Measurements from ENCODE around the gene SPO11.

Gene SPO11

DNA sequence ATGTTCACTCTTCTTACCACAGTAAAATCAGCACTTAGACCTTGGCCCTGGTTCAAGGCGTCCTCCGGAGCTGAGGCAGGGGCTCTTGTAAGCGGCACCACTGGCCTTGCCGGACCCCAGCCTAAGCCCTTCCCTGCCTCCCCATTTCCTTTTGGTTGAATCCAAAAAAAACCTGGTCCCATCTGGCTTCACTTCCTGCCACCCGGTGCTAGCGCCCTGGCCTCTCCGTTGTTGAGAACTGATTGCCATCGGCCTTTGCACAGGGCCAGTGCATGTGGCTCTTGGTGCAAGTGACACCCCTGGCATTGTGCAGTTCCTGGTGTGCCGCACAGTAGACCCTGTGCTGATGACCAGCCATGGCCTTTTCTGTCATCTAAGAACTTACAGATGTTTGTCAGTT lies 42.6 kb downstream of the SPO11 start:
- no peak overlapping the region for H3K18ac ChIP-seq (ENCODE audit: low read depth in 1 of 2, low read length in 2 of 2)
- H2AK5ac ChIP-seq (ENCODE audit: low read length, severe bottlenecking): no peak overlapping the region
- no peak overlapping the region for H4K8ac ChIP-seq (ENCODE audit: low read length)
- H2BK120ac ChIP-seq (ENCODE audit: low read depth, low read length): no peak overlapping the region
- H2AFZ ChIP-seq (ENCODE audit: low read depth, low read length): no peak overlapping the region
- H3K9me3 ChIP-seq (ENCODE audit: control insufficient read depth, low read length): no peaks in the 10 kb centered on the region
- H2BK12ac ChIP-seq (ENCODE audit: low read length in 2 of 2): no peak overlapping the region
- no peak overlapping the region for H4K91ac ChIP-seq (ENCODE audit: low read length)
- no peaks in the 10 kb centered on the region for H3K4me1 ChIP-seq (ENCODE audit: control insufficient read depth, insufficient read depth, low read depth, low read length)
- no peak overlapping the region for H2BK5ac ChIP-seq (ENCODE audit: low read depth, low read length, poor library complexity, severe bottlenecking)
- no peak overlapping the region for H3K14ac ChIP-seq (ENCODE audit: low read length in 2 of 2)
- H3K36me3 ChIP-seq (ENCODE audit: control insufficient read depth in 1 of 2, insufficient read depth in 2 of 2, low read depth in 1 of 2, low read length in 2 of 2): peaks cover 74 to 98% of the 10 kb centered on the region in 2 experiments
- H3K4ac ChIP-seq (ENCODE audit: low read depth in 1 of 2, low read length in 2 of 2): no peak overlapping the region
- no peak overlapping the region for H3K4me3 ChIP-seq (ENCODE audit: insufficient read depth in 1 of 2, low read depth in 1 of 2, low read length in 2 of 2)
- DNase-seq: no peak
- WGBS: 97% methylated on average over 9 of the region's 9 CpGs
- no peak overlapping the region for H3K27ac ChIP-seq (ENCODE audit: low read length, poor library complexity, severe bottlenecking)
- peaks cover 45% of the 10 kb centered on the region for H3K79me1 ChIP-seq (replicated peaks; ENCODE audit: low read length, poor library complexity, severe bottlenecking)
- no peaks in the 10 kb centered on the region for H3K27me3 ChIP-seq (ENCODE audit: control insufficient read depth in 1 of 2, insufficient read depth in 1 of 2, low read length in 2 of 2)
- H3K23ac ChIP-seq (ENCODE audit: low read length in 2 of 2): no peak overlapping the region
- H3K9ac ChIP-seq (ENCODE audit: low read length): no peak overlapping the region
- H2BK15ac ChIP-seq (ENCODE audit: low read depth, poor library complexity, severe bottlenecking): no peak overlapping the region
- no peak overlapping the region for H3K4me2 ChIP-seq (ENCODE audit: low read length, poor library complexity, severe bottlenecking)

DNA sequence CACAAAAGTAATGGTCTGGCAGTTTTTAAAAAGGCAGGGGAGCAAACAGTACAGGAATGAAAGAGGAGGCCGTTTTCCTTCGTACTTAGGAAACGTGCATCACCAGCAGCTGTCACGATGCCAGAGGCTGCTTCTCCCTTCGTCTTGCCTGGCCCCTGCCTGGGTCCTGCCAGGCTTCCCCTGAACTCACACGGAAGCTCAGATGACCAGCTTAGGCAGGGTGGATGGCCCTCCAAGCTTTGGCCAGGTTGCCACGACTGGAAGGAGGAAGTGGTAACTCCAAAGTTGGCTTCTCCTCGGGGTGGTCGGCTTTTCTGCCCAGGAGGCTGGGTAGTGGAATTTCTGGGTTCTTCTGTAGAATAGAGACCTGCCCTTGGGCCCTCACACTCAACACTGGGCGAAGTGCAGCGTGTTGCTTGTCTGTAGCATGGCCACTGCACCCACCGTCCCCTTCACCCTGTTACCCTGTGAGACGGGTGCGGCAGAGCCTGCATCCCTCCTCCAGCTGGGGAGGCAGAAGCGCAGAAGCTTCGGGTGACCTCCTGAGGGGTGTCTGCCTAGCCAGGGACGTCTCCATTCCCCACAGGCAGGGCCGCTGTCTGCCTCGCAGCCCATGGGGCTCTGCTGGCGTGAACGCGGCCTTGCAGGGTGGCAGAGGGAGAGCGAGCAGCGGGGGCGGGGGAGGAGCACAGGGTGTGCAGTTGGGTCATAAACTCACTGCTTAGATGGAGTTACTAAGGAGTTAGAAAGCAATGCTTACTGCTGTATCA lies 43.2 kb downstream of the SPO11 start:
- Histone ChIP-seq H3K4ac (ENCODE audit: low read depth in 1 of 2, low read length in 2 of 2) (no peak overlapping the region), H3K14ac (ENCODE audit: low read length in 2 of 2) (no peak overlapping the region), H4K91ac (ENCODE audit: low read length) (peak overlapping the region; percentile 40), H3K4me3 (ENCODE audit: insufficient read depth in 1 of 2, low read depth in 1 of 2, low read length in 2 of 2) (no peak overlapping the region), H3K4me1 (ENCODE audit: control insufficient read depth, insufficient read depth, low read depth, low read length) (no peaks in the 10 kb centered on the region), H2BK5ac (ENCODE audit: low read depth, low read length, poor library complexity, severe bottlenecking) (no peak overlapping the region), H3K9me3 (ENCODE audit: control insufficient read depth, low read length) (no peaks in the 10 kb centered on the region), H3K9ac (ENCODE audit: low read length) (no peak overlapping the region), H3K4me2 (ENCODE audit: low read length, poor library complexity, severe bottlenecking) (no peak overlapping the region), H3K27me3 (ENCODE audit: control insufficient read depth in 1 of 2, insufficient read depth in 1 of 2, low read length in 2 of 2) (no peaks in the 10 kb centered on the region), H3K36me3 (ENCODE audit: control insufficient read depth in 1 of 2, insufficient read depth in 2 of 2, low read depth in 1 of 2, low read length in 2 of 2) (peaks cover 74 to 98% of the 10 kb centered on the region in 2 experiments), H4K8ac (ENCODE audit: low read length) (no peak overlapping the region), H3K18ac (ENCODE audit: low read depth in 1 of 2, low read length in 2 of 2) (no peak overlapping the region), H2BK15ac (ENCODE audit: low read depth, poor library complexity, severe bottlenecking) (no peak overlapping the region), H2AFZ (ENCODE audit: low read depth, low read length) (no peak overlapping the region), H3K27ac (ENCODE audit: low read length, poor library complexity, severe bottlenecking) (no peak overlapping the region), H3K79me1 (replicated peaks; ENCODE audit: low read length, poor library complexity, severe bottlenecking) (peaks cover 46% of the 10 kb centered on the region), H2AK5ac (ENCODE audit: low read length, severe bottlenecking) (no peak overlapping the region), H3K23ac (ENCODE audit: low read length in 2 of 2) (no peak overlapping the region), H2BK12ac (ENCODE audit: low read length in 2 of 2) (no peak overlapping the region), H2BK120ac (ENCODE audit: low read depth, low read length) (no peak overlapping the region)
- DNase-seq: no peak
- WGBS: 96% methylated on average over 24 of the region's 25 CpGs

GRCh38 chr20:57374343-57374930 lies 44.8 kb downstream of the SPO11 start:
- no peak overlapping the region for H2AFZ ChIP-seq (ENCODE audit: low read depth, low read length)
- H2AK5ac ChIP-seq (ENCODE audit: low read length, severe bottlenecking): no peak overlapping the region
- no peak overlapping the region for H3K4me2 ChIP-seq (ENCODE audit: low read length, poor library complexity, severe bottlenecking)
- 93% methylated on average over 12 of the region's 12 CpGs for WGBS
- no peaks in the 10 kb centered on the region for H3K9me3 ChIP-seq (ENCODE audit: control insufficient read depth, low read length)
- H4K8ac ChIP-seq (ENCODE audit: low read length): no peak overlapping the region
- H3K18ac ChIP-seq (ENCODE audit: low read depth in 1 of 2, low read length in 2 of 2): no peak overlapping the region
- no peak overlapping the region for H2BK12ac ChIP-seq (ENCODE audit: low read length in 2 of 2)
- H2BK15ac ChIP-seq (ENCODE audit: low read depth, poor library complexity, severe bottlenecking): no peak overlapping the region
- no peak overlapping the region for H3K14ac ChIP-seq (ENCODE audit: low read length in 2 of 2)
- H3K23ac ChIP-seq (ENCODE audit: low read length in 2 of 2): no peak overlapping the region
- no peak overlapping the region for H3K9ac ChIP-seq (ENCODE audit: low read length)
- H3K4ac ChIP-seq (ENCODE audit: low read depth in 1 of 2, low read length in 2 of 2): no peak overlapping the region
- no peak overlapping the region for H2BK120ac ChIP-seq (ENCODE audit: low read depth, low read length)
- DNase-seq: no peak
- no peak overlapping the region for H4K91ac ChIP-seq (ENCODE audit: low read length)
- no peaks in the 10 kb centered on the region for H3K4me1 ChIP-seq (ENCODE audit: control insufficient read depth, insufficient read depth, low read depth, low read length)
- H3K27me3 ChIP-seq (ENCODE audit: control insufficient read depth in 1 of 2, insufficient read depth in 1 of 2, low read length in 2 of 2): no peaks in the 10 kb centered on the region
- H3K36me3 ChIP-seq (ENCODE audit: control insufficient read depth in 1 of 2, insufficient read depth in 2 of 2, low read depth in 1 of 2, low read length in 2 of 2): peaks cover 74 to 94% of the 10 kb centered on the region in 2 experiments
- H3K27ac ChIP-seq (ENCODE audit: low read length, poor library complexity, severe bottlenecking): no peak overlapping the region
- no peak overlapping the region for H3K4me3 ChIP-seq (ENCODE audit: insufficient read depth in 1 of 2, low read depth in 1 of 2, low read length in 2 of 2)
- H3K79me1 ChIP-seq (replicated peaks; ENCODE audit: low read length, poor library complexity, severe bottlenecking): peaks cover 47% of the 10 kb centered on the region
- H2BK5ac ChIP-seq (ENCODE audit: low read depth, low read length, poor library complexity, severe bottlenecking): no peak overlapping the region

- no peak for DNase-seq
- Histone ChIP-seq H3K27me3 (ENCODE audit: control insufficient read depth in 1 of 2, insufficient read depth in 1 of 2, low read length in 2 of 2) (no peaks in the 10 kb centered on the region), H2BK15ac (ENCODE audit: low read depth, poor library complexity, severe bottlenecking) (no peak overlapping the region), H3K4ac (ENCODE audit: low read depth in 1 of 2, low read length in 2 of 2) (no peak overlapping the region), H3K36me3 (ENCODE audit: control insufficient read depth in 1 of 2, insufficient read depth in 2 of 2, low read depth in 1 of 2, low read length in 2 of 2) (peaks cover 69 to 94% of the 10 kb centered on the region in 2 experiments), H2BK120ac (ENCODE audit: low read depth, low read length) (no peak overlapping the region), H3K4me2 (ENCODE audit: low read length, poor library complexity, severe bottlenecking) (no peak overlapping the region), H3K23ac (ENCODE audit: low read length in 2 of 2) (no peak overlapping the region), H3K4me1 (ENCODE audit: control insufficient read depth, insufficient read depth, low read depth, low read length) (no peaks in the 10 kb centered on the region), H2AK5ac (ENCODE audit: low read length, severe bottlenecking) (no peak overlapping the region), H3K9ac (ENCODE audit: low read length) (no peak overlapping the region), H2BK12ac (ENCODE audit: low read length in 2 of 2) (no peak overlapping the region), H3K9me3 (ENCODE audit: control insufficient read depth, low read length) (no peaks in the 10 kb centered on the region), H3K79me1 (replicated peaks; ENCODE audit: low read length, poor library complexity, severe bottlenecking) (peaks cover 44% of the 10 kb centered on the region), H2AFZ (ENCODE audit: low read depth, low read length) (no peak overlapping the region), H3K27ac (ENCODE audit: low read length, poor library complexity, severe bottlenecking) (no peak overlapping the region), H4K91ac (ENCODE audit: low read length) (peak overlapping the region; percentile 8), H2BK5ac (ENCODE audit: low read depth, low read length, poor library complexity, severe bottlenecking) (no peak overlapping the region), H4K8ac (ENCODE audit: low read length) (no peak overlapping the region), H3K4me3 (ENCODE audit: insufficient read depth in 1 of 2, low read depth in 1 of 2, low read length in 2 of 2) (no peak overlapping the region), H3K18ac (ENCODE audit: low read depth in 1 of 2, low read length in 2 of 2) (no peak overlapping the region), H3K14ac (ENCODE audit: low read length in 2 of 2) (no peak overlapping the region)
- whole genome bisulfite sequencing: 95% methylated on average over 12 of the region's 14 CpGs
Observed at GRCh38 chr20:57374931-57375651, 45.5 kb downstream of the SPO11 start.
